GM21619 (cell line): ENCODE data around the gene TMEM225B.
"Not testable (repeated sequence)": the region's sequence is repeated elsewhere in the genome, so short reads cannot be mapped to it uniquely, and the experiment has no call there.

Source experiments
- ATAC-seq: cut with Tn5 transposase; IDR thresholded peaks from one replicate; pipeline ENCODE4 v1.9.1; 2021; ENCODE audit not compliant: unreplicated experiment

The TMEM225B gene

GRCh38 chr7:99653754-99654153 is 55.7 kb downstream of the TMEM225B start:
- no peak for ATAC-seq

- ATAC-seq = not testable (repeated sequence)
These were observed 56.6 kb downstream of the TMEM225B start for GRCh38 chr7:99654626-99655025.

- not testable (repeated sequence) for ATAC-seq
These were observed 59.8 kb downstream of the TMEM225B start for GRCh38 chr7:99657879-99658278.
